IMR-90 (cell line): ENCODE data around the gene EGLN1. TPM values are rescaled to one million over a fixed set of nuclear protein-coding genes. Genes with fewer than 3 reads are reported as not detected.

Source experiments
- ATAC-seq: fragments of 200-7000 bp; cut with Tn5 transposase; 2 replicates; pipeline ENCODE4 v1.9.1; 2020; ENCODE audit warnings: low read depth, mild to moderate bottlenecking, moderate library complexity
- BruUV-seq: library from RNA; stranded (reverse); fragments of 400-500 nt; replicated peaks from 2 replicates; lab custom pipeline; 2021; lab: Mats Ljungman, UMichigan
- CTCF ChIA-PET: fragments of 300-600 bp; formaldehyde crosslinking; extraction: SDS; loops from one replicate; lab custom pipeline; 2021; ENCODE audit warnings: antibody characterized with exemption; lab: Yijun Ruan, JAX
- POLR2A ChIA-PET: fragments of 300-600 bp; sonication (Branson Sonifier 250); formaldehyde crosslinking; loops from one replicate; lab custom pipeline; 2022; ENCODE audit warnings: antibody characterized with exemption; ENCODE audit not compliant: unreplicated experiment; lab: Charles Lee
- DNase-seq: peaks from one replicate; pipeline ENCODE4 v3.0.0; 2013
- H2AFZ ChIP-seq: replicated peaks from 2 replicates; pipeline ENCODE3; 2013; ENCODE audit warnings: low read length, mild to moderate bottlenecking; ENCODE audit not compliant: poor library complexity
- H2AK5ac ChIP-seq: 2 replicates; pipeline ENCODE4 v1.6.1; 2013; ENCODE audit warnings: low read depth, low read length, inconsistent platforms
- H2AK9ac ChIP-seq: replicated peaks from 2 replicates; pipeline ENCODE3; 2013; ENCODE audit warnings: mild to moderate bottlenecking, low read depth, low read length, moderate library complexity; ENCODE audit not compliant: poor library complexity
- H2BK120ac ChIP-seq: 2 replicates; pipeline ENCODE4 v1.6.1; 2013; ENCODE audit warnings: low read depth, low read length, inconsistent platforms
- H2BK15ac ChIP-seq: 3 replicates; pipeline ENCODE4 v1.6.1; 2013; ENCODE audit warnings: low read depth, low read length, inconsistent platforms
- H2BK20ac ChIP-seq: 2 replicates; pipeline ENCODE4 v1.6.1; 2013; ENCODE audit warnings: low read depth, mild to moderate bottlenecking, inconsistent platforms, low read length, moderate library complexity
- H2BK5ac ChIP-seq: 2 replicates; pipeline ENCODE4 v1.6.1; 2013; ENCODE audit warnings: mild to moderate bottlenecking, low read depth, low read length, inconsistent platforms; ENCODE audit not compliant: poor library complexity, severe bottlenecking
- H3K14ac ChIP-seq: replicated peaks from 2 replicates; pipeline ENCODE4 v1.6.1; 2013; ENCODE audit warnings: low read depth, low read length, inconsistent platforms
- H3K18ac ChIP-seq: 2 replicates; pipeline ENCODE4 v1.6.1; 2013; ENCODE audit warnings: low read depth, low read length, control low read depth
- H3K23ac ChIP-seq: 2 replicates; pipeline ENCODE4 v1.6.1; 2013; ENCODE audit warnings: low read depth, low read length, inconsistent platforms
- H3K27ac ChIP-seq: 2 replicates; pipeline ENCODE4 v1.5.1; 2013; ENCODE audit warnings: mild to moderate bottlenecking, control low read depth, low read length; ENCODE audit not compliant: insufficient read depth
- H3K27me3 ChIP-seq: 2 replicates; pipeline ENCODE4 v1.6.1; 2013; ENCODE audit warnings: low read length; ENCODE audit not compliant: control insufficient read depth, insufficient read depth
- H3K36me3 ChIP-seq: 2 replicates; pipeline ENCODE4 v1.6.1; 2013; ENCODE audit warnings: low read length, mixed read lengths; ENCODE audit not compliant: control insufficient read depth, insufficient read depth
- H3K4ac ChIP-seq: 2 replicates; pipeline ENCODE4 v1.6.1; 2013; ENCODE audit warnings: low read depth, low read length, inconsistent platforms
- H3K4me1 ChIP-seq: 2 replicates; pipeline ENCODE4 v1.6.1; 2013; ENCODE audit warnings: low read length, mixed read lengths; ENCODE audit not compliant: control insufficient read depth, insufficient read depth
- H3K4me2 ChIP-seq: 2 replicates; pipeline ENCODE4 v1.6.1; 2013; ENCODE audit warnings: low read depth, mild to moderate bottlenecking, control low read depth, low read length, moderate library complexity
- H3K4me3 ChIP-seq: 2 replicates; pipeline ENCODE4 v1.5.1; 2013; ENCODE audit warnings: low read depth, mild to moderate bottlenecking, control low read depth, low read length, moderate library complexity; ENCODE audit not compliant: insufficient read depth
- H3K56ac ChIP-seq: 2 replicates; pipeline ENCODE4 v1.6.1; 2013; ENCODE audit warnings: low read length, inconsistent platforms; ENCODE audit not compliant: insufficient read depth; ENCODE audit errors: extremely low read depth
- H3K79me1 ChIP-seq, 2 experiments: 2 replicates each; pipeline ENCODE4 v1.6.1; 2013; ENCODE audit warnings: low read length in 2 of 2, inconsistent platforms in 1 of 2, low read depth in 1 of 2
- H3K9ac ChIP-seq: 2 replicates; pipeline ENCODE4 v1.6.1; 2013; ENCODE audit warnings: low read depth, low read length, control low read depth
- H3K9me1 ChIP-seq: 2 replicates; pipeline ENCODE4 v1.6.1; 2013; ENCODE audit warnings: low read length, inconsistent platforms; ENCODE audit not compliant: insufficient read depth
- H3K9me3 ChIP-seq: 2 replicates; pipeline ENCODE4 v1.6.1; 2013; ENCODE audit warnings: low read length; ENCODE audit not compliant: control insufficient read depth, insufficient read depth
- H4K20me1 ChIP-seq: 2 replicates; pipeline ENCODE4 v1.6.1; 2013; ENCODE audit warnings: low read length, inconsistent platforms; ENCODE audit not compliant: insufficient read depth
- H4K5ac ChIP-seq: 2 replicates; pipeline ENCODE4 v1.6.1; 2013; ENCODE audit warnings: mild to moderate bottlenecking, low read depth, low read length, control low read depth
- H4K8ac ChIP-seq, 2 experiments: 2 replicates each; pipeline ENCODE4 v1.6.1; 2013; ENCODE audit warnings: low read depth in 2 of 2, low read length in 2 of 2, control low read depth in 1 of 2, inconsistent platforms in 1 of 2
- H4K91ac ChIP-seq: 2 replicates; pipeline ENCODE4 v1.6.1; 2013; ENCODE audit warnings: low read depth, low read length, inconsistent platforms; ENCODE audit not compliant: insufficient read depth
- BHLHE40 ChIP-seq: fragments of 150-350 bp; IDR thresholded peaks from 2 replicates; pipeline ENCODE4 v1.6.1; 2016; ENCODE audit warnings: mild to moderate bottlenecking, low read depth, low read length
- CEBPB ChIP-seq: IDR thresholded peaks from 2 replicates; pipeline ENCODE4 v1.6.1; 2012; ENCODE audit warnings: low read depth, low read length, improper control_type of control experiment
- FOS ChIP-seq: fragments of 150-350 bp; IDR thresholded peaks from 2 replicates; pipeline ENCODE4 v1.6.1; 2016; ENCODE audit warnings: low read depth, low read length
- MAFK ChIP-seq: IDR thresholded peaks from 2 replicates; pipeline ENCODE4 v1.6.1; 2012; ENCODE audit warnings: low read depth, low read length, improper control_type of control experiment
- NFE2L2 ChIP-seq: fragments of 150-350 bp; IDR thresholded peaks from 2 replicates; pipeline ENCODE4 v1.6.1; 2016; ENCODE audit warnings: low read depth, mild to moderate bottlenecking, low read length
- POLR2A ChIP-seq: IDR thresholded peaks from 2 replicates; pipeline ENCODE4 v1.6.1; 2012; ENCODE audit warnings: mild to moderate bottlenecking, low read depth, low read length
- RCOR1 ChIP-seq: IDR thresholded peaks from 2 replicates; pipeline ENCODE4 v1.6.1; 2012; ENCODE audit warnings: mild to moderate bottlenecking, low read length, improper control_type of control experiment; ENCODE audit not compliant: insufficient replicate concordance
- RFX5 ChIP-seq: IDR thresholded peaks from 2 replicates; pipeline ENCODE4 v1.8.0; 2012; ENCODE audit warnings: low read depth, mild to moderate bottlenecking, low read length, moderate library complexity
- SMC3 ChIP-seq: fragments of 150-350 bp; IDR thresholded peaks from 2 replicates; pipeline ENCODE4 v1.6.1; 2016; ENCODE audit warnings: low read depth, mild to moderate bottlenecking, antibody characterized with exemption, low read length, moderate library complexity
- USF2 ChIP-seq: fragments of 150-350 bp; IDR thresholded peaks from 2 replicates; pipeline ENCODE4 v1.6.1; 2017; ENCODE audit warnings: mild to moderate bottlenecking, antibody characterized with exemption, low read length, low read depth
- WGBS, 2 experiments: methylation state at CpG; one replicate each; pipeline versions ENCODE4 v1.1.5 to v1.1.7; 2013; ENCODE audit warnings: missing lambda C conversion rate in 2 of 2; ENCODE audit not compliant: insufficient read length in 1 of 2; ENCODE audit errors: extremely low coverage in 2 of 2; 5-methylcytosine and 5-hydroxymethylcytosine counted together
- dilution Hi-C: fragments of 300-500 bp; cut with HindIII; formaldehyde crosslinking; loops from one replicate; pipeline ENCODE4 v1.14.3; 2018; ENCODE audit warnings: low sequenced_read_pairs; ENCODE audit not compliant: unreplicated experiment
- in situ Hi-C: fragments of 300-500 bp; cut with MboI; formaldehyde crosslinking; loops from 3 replicates; pipeline ENCODE4 v1.14.3; 2019; ENCODE audit warnings: low sequenced_read_pairs, inconsistent platforms, mixed read lengths
- intact Hi-C: fragments of 100-400 bp; cut with micrococcal nuclease; formaldehyde crosslinking; loops from 2 replicates; pipeline ENCODE4 v1.10.0; 2022
- polyA plus RNA-seq, 3 experiments: library from polyadenylated mRNA; depleted of rRNA; stranded (reverse); fragments of >200 nt; gene quantifications; 2 replicates each; pipeline ENCODE4 v1.2.3, GENCODE V29; 2012; ENCODE audit warnings: low replicate concordance in 1 of 3
- total RNA-seq: library from RNA; depleted of rRNA; stranded (reverse); fragments of >200 nt; gene quantifications from 2 replicates; pipeline ENCODE4 v1.2.3, GENCODE V29; 2012

Gene EGLN1
- total and polyA plus RNA-seq, 2 of the 4 experiments (the other 2 are of a cell fraction), result 25.7 to 26.9 TPM

GRCh38 chr1:231322880-231323530 is 99.1 kb downstream of the EGLN1 start:
- Histone ChIP-seq H2BK5ac (no peak overlapping the region), H3K36me3 (no peaks in the 10 kb centered on the region), H3K4me1 (no peaks in the 10 kb centered on the region), H2BK20ac (no peak overlapping the region), H2BK15ac (no peak overlapping the region), H3K23ac (no peak overlapping the region), H3K56ac (no peak overlapping the region), H3K79me1 (no peaks in the 10 kb centered on the region), H3K14ac (no peak overlapping the region), H3K9me1 (no peaks in the 10 kb centered on the region), H2AK5ac (no peak overlapping the region), H4K8ac (no peak overlapping the region), H4K5ac (no peak overlapping the region), H3K27ac (no peak overlapping the region), H3K4ac (no peak overlapping the region), H2AK9ac (no peak overlapping the region), H3K9ac (no peak overlapping the region), H2AFZ (no peak overlapping the region), H4K20me1 (no peaks in the 10 kb centered on the region), H2BK120ac (no peak overlapping the region), H3K4me3 (no peak overlapping the region), H3K4me2 (no peak overlapping the region), H4K91ac (no peak overlapping the region), H3K9me3 (no peaks in the 10 kb centered on the region), H3K18ac (no peak overlapping the region), H3K27me3 (no peaks in the 10 kb centered on the region)
- CTCF ChIA-PET, result no interaction called here
- 80% methylated on average over 1 of the region's 7 CpGs; no CpG with 5 or more reads in 1 of the 2 experiments for WGBS, 2 experiments
- intact Hi-C loops (no loop called here), dilution Hi-C loops (no loop called here), in situ Hi-C loops (no loop called here)
- POLR2A ChIA-PET, result no interaction called here
- no TSS peak for BruUV-seq
- TF ChIP-seq RFX5 (no peak), SMC3 (no peak), CEBPB (no peak), USF2 (no peak), BHLHE40 (no peak), RCOR1 (no peak), FOS (no peak), NFE2L2 (no peak), MAFK (no peak), POLR2A (no peak)
- ATAC-seq, result no peak
- DNase-seq, result no peak
